SIG-M5 (cell line): ENCODE measurements around the gene NOS1.

Experiments
- DNase-seq: peaks from one replicate; lab custom pipeline; 2025; lab: John Stamatoyannopoulos, UW

The NOS1 gene

GRCh38 chr12:117330441-117331113 is 30.8 kb downstream of the NOS1 start:
- DNase-seq, result no peak

- DNase-seq, result no peak
Observed at GRCh38 chr12:117329756-117330155, 31.7 kb downstream of the NOS1 start.

DNA sequence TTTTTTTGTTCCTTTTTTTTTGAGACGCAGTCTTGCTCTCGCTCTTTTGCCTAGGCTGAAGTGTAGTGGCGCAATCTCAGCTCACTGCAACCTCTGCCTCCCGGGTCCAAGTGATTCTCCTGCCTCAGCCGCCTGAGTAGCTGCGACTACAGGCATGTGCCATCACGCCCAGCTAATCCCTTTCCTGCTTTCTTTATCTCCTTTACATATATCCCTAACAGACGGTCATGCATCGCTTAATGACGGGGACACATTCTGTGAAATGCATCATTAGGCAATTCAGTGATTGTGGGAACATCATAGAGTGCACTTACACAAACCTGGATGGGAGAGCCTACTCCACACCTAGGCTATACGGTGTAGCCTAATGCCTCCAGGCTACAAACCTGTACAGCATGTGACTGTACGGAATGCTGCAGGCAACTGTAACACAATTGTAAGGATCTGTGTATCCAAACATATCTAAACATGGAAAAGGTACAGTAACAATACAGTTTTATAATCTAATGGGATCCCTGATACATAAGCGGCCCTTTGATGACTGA is 32.8 kb downstream of the NOS1 start:
- DNase-seq, result no peak

DNA sequence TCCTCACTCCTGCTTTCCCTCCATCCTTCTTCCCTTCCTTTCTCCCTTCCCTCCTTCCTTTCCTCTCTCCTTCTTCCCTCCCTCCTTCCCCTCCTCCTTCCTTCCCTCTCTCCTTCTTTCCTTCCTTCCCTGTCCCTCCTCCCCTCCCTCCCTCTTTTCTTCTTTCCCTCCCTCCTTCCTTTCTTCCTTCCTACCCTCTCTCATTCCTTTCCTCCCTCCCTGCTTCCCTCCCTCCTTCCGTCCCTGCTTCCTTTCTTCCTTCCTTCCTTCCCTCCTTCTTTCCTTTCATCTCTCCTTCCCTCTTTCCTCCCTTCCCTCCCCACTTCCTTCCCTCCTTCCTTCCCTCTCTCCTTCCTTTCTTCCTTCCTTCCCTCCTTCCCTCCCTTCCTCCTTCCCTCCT is 39.0 kb downstream of the NOS1 start:
- DNase-seq, result no peak

DNA sequence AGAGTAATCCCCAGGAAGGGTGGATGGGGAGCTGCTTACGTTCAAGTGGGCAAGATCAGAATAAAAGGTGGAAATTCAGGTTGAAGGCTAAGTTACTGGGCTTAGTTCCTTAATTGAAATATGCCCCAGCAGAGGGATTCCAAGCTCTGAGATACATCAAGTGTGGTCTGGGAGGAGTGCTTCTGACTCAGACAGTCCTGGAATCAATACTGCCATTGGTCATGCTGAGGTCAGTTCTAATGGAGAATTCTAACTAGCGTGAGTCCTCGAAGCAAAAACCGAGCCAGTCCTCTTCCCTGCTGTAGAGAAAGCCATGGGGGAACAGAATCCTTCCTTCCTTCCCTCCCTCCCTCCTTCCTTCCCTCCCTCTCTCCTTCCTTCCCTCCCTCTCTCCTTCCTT is 39.9 kb downstream of the NOS1 start:
- DNase-seq, result no peak

DNA sequence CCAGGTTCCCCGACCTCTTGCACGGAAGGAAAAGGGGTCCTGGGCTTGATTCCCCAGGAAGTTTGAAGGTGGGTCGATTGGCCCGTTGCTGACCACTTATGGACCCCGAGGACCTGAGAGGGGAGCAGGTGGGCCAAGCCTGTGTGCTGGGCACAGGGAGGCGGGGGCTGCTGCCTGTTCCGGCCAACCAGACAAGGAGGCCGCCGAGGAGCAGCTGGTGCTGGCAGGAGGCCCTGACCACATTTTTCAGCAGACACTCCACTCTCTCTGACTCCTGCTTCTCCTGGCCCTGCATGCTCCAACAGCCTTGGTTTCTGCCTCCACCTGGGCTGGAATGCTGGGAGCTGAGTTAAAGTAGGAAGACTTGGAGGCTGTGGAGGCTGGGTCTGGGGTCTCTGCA is 42.8 kb downstream of the NOS1 start:
- no peak for DNase-seq

- DNase-seq, result no peak
Observed at GRCh38 chr12:117316336-117316735, 45.1 kb downstream of the NOS1 start.

GRCh38 chr12:117313926-117314325 is 47.5 kb downstream of the NOS1 start:
- DNase-seq, result peak; percentile 10

DNA sequence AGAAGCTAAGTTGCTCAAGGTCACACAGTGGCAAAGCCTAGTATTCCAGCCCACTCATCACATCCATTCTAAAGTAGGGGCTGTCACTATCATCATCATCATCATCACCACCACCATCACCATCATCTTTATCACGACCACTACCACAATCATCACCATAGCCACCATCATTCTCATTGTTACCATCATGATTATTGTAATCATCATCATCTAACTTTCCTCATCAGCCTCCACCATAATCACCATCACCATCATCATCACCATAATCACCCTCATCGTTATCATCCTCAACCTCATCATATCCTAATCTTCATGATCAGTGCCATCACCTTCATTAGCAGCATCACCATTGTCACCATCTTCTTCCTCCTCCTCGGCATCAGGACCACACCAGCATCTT is 48.7 kb downstream of the NOS1 start:
- no peak for DNase-seq

DNA sequence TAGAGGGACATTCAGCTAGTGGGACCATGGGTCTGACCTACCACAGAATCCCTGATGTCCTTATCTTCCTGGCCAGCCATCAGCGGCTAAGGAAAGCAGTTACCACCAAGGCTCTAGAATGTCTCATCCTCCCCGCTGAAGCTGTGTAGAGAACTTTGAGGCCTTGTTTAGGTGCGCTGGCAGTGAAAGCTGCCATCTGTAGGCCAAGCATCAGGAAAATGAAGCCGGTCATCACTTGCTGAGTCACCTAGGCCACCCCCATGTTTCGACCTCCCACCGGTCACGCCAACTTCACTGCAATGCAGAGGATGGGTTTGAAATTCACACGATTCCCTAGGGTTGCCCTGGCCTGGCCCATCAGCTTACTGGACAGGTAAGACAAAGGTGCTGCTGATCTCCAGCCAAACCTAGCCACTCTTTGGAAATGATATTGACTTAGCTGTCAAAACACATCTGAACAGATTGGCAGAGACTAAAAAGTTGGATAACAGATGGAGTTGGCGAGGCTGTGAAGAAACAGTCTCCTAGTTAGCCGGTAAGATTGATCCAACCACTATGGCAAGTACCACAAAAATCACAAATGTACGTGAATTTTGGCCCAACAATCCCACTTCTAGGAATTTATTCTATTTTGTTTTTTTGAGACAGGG is 52.0 kb downstream of the NOS1 start:
- DNase-seq, result no peak

- DNase-seq, result no peak
Observed at GRCh38 chr12:117300174-117300573, 61.3 kb downstream of the NOS1 start.

DNA sequence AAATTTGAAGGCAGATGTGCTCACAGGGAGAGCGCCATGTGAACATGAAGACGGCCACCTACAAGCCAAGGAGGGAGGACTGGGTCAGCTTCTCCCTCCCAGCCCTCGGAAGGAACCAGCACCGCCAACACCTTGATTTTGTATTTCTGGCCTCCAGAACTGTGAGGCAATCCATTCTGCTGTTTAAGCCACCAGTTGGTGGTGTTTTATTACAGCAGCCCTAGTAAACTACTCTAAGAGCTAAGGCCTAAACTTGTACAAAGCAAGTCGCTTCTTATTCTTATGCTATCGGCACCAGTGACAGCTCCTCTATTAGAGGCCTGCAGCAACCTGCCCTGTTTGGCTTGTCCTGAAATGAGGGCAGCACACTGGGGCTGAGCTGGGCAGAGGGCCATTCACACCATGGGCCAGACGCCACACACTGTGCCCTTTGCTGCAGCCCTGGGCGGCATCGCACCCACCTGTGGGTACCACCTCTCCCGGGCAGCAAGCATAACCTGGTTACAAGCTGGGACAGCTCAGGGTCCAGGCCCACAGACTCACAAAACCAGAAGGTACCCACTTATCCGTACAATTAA is 62.7 kb downstream of the NOS1 start:
- DNase-seq, result no peak

GRCh38 chr12:117298191-117298590 is 63.2 kb downstream of the NOS1 start:
- no peak for DNase-seq

DNA sequence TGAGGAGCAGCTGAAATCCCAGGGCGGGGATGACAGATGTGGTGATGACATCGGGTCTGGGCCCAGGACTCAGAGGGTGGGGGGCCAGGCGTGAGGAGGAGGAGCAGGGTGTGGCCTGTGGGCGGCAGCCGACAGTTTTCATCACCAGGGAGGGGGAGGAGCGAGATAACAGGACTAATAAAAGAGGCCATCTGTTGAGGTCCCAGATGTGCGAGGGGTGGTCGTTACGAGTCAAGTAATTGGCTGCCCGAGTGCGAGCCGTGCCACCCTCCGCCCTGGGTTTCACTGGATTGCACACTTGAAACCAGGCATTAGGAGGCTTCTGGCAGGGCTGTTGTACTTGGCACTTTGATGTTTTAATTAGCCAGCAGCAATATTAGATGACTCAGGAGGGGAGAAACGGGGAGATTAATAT is 67.2 kb downstream of the NOS1 start:
- DNase-seq, result no peak

GRCh38 chr12:117293510-117293909 is 67.9 kb downstream of the NOS1 start:
- no peak for DNase-seq

DNA sequence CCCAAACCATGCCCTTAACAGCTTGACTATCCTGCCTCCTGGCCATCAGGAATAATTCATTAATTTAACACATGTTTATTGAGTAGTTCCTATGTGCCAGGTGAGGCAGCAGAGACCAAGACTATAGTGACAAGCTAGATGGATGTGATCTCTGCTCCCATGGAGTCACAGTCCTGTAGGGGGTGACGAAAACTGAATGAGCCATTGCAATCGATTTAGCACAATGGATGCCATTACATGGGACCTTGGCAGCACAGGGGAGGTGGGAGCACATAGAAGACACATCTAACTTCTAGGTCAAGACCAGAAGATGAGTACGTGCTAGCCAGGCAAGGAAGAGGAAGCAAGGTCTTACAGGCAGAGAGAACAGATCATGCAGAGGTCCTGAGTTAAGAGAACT is 68.7 kb downstream of the NOS1 start:
- DNase-seq, result no peak

- no peak for DNase-seq
Observed at GRCh38 chr12:117284140-117284539, 77.3 kb downstream of the NOS1 start.

DNA sequence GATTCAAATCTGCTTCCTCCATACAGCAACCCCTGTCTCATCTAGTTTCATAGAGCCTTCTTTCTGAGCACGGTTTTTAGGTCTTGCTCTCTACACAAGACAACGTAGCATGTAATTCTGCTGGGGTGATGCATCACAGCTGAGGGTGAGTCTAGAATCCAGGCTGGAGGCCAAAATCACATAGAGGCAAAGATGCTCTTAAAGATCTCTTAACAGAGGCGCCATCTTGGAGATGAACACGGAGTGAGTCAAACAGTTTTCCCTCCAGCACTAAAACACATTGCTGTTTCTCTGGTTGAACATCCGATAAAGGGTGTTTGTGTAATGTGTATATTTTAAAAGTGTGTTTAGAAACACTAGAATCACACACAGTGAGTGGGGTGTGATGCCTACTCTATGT is 78.9 kb downstream of the NOS1 start:
- no peak for DNase-seq

DNA sequence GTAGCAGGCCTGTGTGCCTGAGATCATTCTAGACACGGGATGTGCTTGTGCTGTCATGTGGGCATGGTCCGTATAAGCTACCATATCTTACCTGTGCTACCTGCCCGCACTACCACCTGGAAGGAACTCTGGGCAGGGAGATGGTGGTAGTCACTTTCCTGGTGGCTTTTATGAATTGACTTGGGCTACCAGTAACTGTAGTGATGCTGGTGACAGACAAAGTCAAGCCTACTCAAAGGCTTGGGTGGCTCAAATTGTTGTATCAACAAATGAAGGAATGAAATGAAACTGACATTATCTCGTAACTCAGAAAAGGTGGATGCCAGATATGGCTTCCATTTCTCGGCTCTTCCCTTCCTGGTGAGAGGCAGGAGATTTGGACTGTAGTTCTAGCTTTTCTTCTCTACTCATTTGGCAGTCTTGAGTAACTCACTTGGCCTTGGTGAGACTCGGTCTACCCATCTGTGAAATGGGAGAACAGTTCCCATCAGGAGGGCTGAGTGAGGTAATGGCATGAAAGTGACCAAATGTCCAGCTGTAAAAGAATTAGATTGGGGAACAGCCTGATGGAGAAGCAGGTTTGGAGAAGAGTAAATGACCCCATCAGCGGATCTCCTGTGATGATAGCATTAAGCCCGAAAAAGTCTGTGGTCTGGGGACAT is 81.3 kb downstream of the NOS1 start:
- DNase-seq, result no peak

DNA sequence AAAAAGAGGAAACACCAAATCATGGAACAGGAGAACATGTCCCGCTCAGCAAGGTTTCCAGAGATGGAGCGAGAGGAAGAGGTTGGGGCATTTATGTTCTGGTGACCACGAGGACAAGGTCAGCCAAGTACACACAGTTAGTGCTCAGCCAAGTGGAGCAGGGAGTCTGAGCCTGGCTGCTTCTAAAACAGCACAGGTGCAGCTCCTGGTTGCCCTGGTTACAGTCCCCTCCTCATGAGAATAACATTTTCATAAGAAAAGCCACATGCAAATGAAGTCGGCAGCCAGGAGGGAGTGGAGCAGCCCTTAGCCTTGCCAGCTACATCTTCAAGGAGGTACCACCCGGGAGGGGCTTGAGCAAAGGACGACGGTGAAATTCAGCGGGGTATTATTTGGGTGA is 81.8 kb downstream of the NOS1 start:
- no peak for DNase-seq

DNA sequence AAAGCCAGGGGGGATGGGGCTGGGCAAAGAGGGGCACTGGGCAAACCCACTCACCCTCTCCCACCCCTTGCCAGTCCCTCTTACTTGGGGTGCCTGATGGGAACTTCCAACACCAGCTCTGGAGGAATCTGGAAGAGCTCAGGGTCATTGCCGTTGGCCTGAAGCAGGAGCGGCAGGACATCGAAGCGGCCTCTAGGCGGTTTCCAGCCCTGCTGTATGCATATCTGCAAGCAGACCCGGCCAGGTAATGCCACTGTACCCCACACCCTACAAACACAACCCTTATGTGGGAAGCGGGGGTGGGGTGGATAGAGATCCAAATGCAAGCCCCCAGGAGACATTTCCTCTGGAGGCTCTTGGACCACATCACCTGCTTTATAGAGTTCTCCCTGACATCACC is 83.6 kb downstream of the NOS1 start:
- DNase-seq, result no peak

DNA sequence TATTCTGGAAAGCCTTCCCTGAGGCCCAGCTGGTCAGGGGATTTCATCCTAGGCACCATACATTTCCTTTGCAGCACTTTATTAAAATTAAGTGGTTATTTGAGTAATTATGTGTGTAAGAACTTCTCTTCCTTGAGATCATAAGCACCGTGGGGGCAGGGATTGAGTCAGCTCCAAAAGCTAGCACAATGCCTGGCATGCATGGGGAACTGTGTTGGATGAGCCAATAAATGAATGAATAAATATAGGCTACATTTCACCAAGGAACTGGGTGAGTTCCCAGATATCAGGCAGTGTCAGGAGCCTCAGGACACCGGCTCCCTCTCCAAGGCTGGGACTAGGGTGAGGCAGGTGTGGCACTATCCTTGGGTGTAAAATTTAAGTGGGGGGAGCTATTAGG is 88.3 kb downstream of the NOS1 start:
- no peak for DNase-seq

DNA sequence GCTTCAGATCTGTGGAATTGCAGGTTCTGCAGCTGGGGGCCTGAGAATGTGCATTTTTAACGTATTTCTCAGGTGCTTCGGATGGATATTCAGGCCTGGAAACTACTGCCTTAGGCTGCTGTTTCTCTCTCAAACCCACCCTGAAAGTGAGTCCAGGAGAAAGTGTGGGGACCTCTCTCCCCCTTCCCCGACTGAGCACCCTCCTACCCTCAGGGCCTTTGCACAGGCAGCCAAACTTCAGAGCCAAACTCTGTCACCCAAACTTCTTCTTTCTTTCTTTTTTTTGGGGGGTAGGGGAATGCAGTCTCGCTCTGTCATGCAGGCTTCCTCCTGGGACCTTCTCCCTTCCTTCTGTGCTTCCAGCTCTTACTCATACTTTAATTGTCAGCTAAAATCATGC is 88.7 kb downstream of the NOS1 start:
- DNase-seq, result no peak
